A673 (cell line): ENCODE results near the gene SMARCAL1.

Experiments
- EZH2 ChIP-seq: fragments of 200-600 bp; sonication (generic); IDR thresholded peaks from 2 replicates; pipeline ENCODE4 v1.6.1; 2017; ENCODE audit warnings: borderline replicate concordance, low read depth, mild to moderate bottlenecking, mixed read lengths, antibody characterized with exemption, low read length; ENCODE audit not compliant: poor library complexity, severe bottlenecking
- TF ChIP-seq, protein P1 (sequence below): fragments of 300-800, 200-600 bp; sonication (generic); conservative IDR thresholded peaks from 2 replicates; pipeline ENCODE4 v1.5.1; 2017; ENCODE audit warnings: low read depth, mild to moderate bottlenecking, antibody characterized with exemption, low read length, moderate library complexity, mixed read lengths

DNA sequence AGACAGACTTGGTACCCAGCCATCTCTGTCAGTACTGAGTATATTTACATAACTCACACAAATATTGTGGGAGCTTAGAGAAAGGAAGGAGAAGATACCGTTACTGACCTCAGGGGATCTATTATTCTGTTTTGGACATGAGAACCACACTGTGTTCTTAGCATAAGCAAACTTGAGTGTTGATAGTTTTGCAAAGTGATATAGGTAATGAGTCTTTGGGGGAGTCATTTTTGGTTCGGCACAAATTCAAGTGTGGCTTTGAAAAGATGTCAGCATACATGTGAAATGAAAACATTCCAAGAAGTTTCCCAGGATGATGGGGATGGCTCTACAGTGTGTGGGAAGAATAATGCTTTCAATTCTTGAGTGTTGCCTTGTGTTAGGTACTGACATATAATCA lies 24.1 kb downstream of the SMARCAL1 start:
- TF ChIP-seq, protein P1, sequence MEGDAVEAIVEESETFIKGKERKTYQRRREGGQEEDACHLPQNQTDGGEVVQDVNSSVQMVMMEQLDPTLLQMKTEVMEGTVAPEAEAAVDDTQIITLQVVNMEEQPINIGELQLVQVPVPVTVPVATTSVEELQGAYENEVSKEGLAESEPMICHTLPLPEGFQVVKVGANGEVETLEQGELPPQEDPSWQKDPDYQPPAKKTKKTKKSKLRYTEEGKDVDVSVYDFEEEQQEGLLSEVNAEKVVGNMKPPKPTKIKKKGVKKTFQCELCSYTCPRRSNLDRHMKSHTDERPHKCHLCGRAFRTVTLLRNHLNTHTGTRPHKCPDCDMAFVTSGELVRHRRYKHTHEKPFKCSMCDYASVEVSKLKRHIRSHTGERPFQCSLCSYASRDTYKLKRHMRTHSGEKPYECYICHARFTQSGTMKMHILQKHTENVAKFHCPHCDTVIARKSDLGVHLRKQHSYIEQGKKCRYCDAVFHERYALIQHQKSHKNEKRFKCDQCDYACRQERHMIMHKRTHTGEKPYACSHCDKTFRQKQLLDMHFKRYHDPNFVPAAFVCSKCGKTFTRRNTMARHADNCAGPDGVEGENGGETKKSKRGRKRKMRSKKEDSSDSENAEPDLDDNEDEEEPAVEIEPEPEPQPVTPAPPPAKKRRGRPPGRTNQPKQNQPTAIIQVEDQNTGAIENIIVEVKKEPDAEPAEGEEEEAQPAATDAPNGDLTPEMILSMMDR, result no peak
- TF ChIP-seq EZH2, result no peak
